PC-3 (cell line): ENCODE data around the gene AWAT2.

Experiments used
- EZH2 ChIP-seq: fragments of 300-600 bp; sonication (generic); IDR thresholded peaks from one replicate; pipeline ENCODE4 v1.6.1; 2017; ENCODE audit warnings: antibody characterized with exemption, mild to moderate bottlenecking, low read length; ENCODE audit not compliant: unreplicated experiment
- TF ChIP-seq, protein P1 (sequence below): fragments of 300-600 bp; sonication (generic); conservative IDR thresholded peaks from 2 replicates; pipeline ENCODE4 v1.5.1; 2017; ENCODE audit warnings: antibody characterized with exemption, low read depth, mild to moderate bottlenecking, low read length

DNA sequence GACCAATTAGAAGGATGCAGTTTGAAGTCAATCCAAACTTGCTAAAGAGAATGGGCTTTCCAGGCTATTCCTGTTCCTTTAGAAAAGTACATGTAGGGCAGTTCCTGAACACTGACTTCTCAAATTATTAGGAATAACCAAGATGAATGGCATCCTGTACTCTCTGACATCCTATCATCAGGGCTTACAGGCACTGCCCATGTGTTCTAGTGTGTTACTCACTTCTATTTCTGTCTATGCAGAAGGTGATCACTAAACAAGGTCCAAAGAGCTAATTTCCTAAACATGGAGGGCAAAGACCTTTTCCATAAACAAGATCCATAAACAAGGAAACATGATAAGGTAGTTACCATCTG, 53.6 kb downstream of the AWAT2 start:
- TF ChIP-seq, protein P1, sequence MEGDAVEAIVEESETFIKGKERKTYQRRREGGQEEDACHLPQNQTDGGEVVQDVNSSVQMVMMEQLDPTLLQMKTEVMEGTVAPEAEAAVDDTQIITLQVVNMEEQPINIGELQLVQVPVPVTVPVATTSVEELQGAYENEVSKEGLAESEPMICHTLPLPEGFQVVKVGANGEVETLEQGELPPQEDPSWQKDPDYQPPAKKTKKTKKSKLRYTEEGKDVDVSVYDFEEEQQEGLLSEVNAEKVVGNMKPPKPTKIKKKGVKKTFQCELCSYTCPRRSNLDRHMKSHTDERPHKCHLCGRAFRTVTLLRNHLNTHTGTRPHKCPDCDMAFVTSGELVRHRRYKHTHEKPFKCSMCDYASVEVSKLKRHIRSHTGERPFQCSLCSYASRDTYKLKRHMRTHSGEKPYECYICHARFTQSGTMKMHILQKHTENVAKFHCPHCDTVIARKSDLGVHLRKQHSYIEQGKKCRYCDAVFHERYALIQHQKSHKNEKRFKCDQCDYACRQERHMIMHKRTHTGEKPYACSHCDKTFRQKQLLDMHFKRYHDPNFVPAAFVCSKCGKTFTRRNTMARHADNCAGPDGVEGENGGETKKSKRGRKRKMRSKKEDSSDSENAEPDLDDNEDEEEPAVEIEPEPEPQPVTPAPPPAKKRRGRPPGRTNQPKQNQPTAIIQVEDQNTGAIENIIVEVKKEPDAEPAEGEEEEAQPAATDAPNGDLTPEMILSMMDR = no peak
- no peak for TF ChIP-seq EZH2
